Inferior parietal cortex (tissue), 1 donor: ENCODE data around the gene CRTAC1.

ENCODE experiments used
- DNase-seq: peaks from one replicate; pipeline ENCODE4 v3.0.0-alpha.2; 2016; ENCODE audit errors: extremely low spot score

CRTAC1 gene

GRCh38 chr10:97974526-97975525, 55.6 kb downstream of the CRTAC1 start:
- DNase-seq: peak; percentile 34

DNA sequence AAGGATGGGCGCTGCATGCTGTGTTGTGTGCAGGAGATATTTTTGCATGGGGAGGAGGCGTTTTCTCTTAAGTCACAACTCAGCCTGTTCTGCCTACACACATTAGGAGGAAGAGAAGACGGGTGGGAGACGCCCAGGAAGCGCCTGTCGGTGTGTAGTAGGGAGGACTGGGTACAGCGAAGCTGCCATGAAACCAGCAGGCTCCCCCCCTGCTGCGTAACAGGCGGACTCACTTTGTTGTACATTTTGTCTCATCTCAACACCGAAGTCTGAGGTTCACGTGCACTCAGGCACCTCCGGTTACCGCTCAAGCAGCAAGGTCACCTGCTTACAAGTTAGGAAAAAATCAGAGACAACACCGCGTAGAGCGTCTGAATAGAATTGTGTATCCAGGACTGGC, 56.3 kb downstream of the CRTAC1 start:
- DNase-seq: peak; percentile 43

GRCh38 chr10:97969538-97970079, 60.8 kb downstream of the CRTAC1 start:
- DNase-seq: no peak

DNA sequence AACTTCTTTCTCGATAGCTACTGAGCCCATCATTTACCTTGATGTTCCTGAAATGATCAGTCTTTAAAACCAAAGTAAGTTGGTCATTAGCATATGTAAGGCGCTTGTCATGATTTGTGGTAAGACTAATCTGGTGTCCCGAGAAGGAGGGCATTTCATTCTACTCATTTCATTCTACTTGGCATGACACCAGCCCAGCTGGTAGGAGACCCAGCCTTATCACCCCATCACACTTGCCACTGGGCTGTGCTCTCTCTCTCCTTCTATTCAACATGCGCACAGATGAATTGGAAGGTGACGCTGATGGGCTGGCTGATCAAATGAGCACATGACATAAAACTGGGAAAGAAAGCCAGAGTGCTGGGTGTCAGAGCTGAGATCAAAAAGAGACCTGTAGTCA, 65.7 kb downstream of the CRTAC1 start:
- no peak for DNase-seq

DNA sequence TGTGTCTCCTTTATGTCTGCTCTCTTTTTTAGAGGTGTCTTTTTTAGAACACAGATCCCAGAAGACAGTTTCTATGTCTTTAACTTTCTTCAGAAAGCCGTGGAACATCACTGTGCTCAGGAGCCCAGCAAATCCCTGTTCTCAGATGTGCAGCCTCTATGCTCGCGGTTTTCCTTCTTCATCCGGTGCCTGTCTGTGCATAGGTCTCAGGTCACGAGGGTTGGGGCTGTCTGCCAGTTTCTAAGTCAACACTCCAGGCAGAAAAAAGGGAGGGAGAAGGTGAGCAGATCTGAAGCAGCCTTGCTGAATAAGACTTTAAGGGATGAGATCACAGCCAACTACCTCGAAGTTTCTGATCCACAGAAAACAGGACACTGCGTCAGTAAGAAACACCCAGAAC, 68.5 kb downstream of the CRTAC1 start:
- DNase-seq: no peak

DNA sequence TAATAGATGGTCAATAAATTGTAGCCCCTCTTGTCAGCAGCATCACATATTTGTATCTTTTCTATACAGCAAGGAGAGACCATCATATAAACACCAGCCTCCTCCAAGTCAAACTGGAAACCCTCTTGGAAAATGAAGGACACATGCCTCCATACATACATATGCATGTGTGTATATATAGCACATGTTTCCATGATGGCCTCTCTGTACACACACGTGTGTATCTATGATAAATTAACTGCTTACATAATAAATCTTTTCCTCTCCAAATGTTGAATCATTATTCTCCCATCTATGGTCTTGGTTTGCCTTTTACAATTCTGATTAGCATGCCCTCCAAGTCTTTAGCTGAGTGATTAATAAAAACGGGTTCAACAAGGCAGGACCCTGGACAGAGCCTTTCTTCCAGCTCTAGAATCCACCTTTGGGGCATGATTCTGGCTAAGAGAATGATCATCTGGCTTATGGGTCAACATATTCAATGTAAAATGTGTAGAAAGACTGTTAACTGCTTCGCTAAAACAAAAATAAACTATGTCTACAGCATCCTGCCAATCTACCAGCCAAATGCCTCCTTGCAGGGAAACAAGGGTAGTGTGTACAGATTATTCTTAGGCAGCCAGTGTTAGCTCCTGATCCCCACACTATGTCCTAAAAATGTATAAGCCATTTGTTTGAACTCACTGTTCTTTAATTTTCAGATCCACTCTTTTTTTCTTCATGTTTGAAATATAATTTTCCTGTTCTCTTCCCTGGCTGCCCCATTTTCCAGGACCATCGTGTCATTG, 70.0 kb downstream of the CRTAC1 start:
- DNase-seq: no peak

DNA sequence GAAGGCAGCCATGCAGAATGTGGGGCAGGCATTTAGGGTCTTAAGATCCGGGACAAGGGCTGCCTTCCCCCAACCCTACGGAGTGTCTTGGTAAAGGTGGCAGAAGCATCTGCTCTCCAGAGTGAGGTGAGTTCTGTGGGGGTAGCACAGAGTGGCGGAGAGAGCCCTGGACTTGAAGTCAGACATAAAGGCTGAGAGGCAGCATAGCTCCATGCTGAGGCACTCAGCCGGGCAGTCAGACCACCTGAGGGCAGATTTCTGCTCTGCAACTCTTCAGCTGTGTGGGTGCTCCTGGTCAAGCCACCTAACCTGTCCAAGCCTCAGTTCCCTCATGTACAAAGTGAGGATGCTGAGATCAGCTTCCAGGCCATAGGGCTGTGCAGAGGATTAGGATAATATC, 81.0 kb downstream of the CRTAC1 start:
- DNase-seq: no peak

DNA sequence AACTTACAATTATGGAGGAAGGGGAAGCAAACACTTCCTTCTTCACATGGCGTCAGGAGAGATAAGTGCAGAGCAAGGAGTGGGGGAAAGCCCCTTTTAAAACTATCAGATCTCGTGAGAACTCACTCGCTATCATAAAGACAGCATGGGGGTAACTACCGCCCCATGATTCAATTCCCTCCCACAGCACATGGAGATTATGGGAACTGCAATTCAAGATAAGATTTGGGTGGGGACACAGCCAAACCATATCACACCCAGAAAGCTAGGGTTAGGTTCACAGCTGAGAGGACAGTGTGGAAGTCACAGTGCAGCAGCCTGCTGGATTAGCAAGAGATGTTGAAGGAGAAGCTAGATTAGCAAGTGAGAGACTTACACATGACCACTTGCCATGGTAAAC, 81.6 kb downstream of the CRTAC1 start:
- DNase-seq: no peak

GRCh38 chr10:97944772-97945171, 85.6 kb downstream of the CRTAC1 start:
- DNase-seq: no peak

GRCh38 chr10:97943294-97943693, 87.1 kb downstream of the CRTAC1 start:
- no peak for DNase-seq

DNA sequence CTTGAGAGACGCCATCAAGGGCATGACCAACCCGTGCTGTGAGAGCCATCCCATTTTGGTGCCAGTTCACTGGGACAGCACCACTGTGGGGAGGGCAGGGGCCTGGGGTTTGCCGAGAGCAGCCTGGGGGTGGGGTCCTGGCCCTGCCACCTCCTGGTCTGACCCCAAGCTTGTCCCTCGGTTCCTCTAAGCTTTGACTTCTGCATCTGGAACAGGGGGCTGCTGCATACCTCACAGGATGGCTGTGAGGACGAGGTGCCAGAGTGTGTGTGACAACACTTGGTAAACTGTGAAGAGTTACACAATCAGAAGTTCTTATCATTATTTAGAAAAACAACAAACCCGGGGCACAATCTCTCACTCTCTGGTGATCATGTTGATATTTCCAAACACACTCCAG, 89.9 kb downstream of the CRTAC1 start:
- no peak for DNase-seq

DNA sequence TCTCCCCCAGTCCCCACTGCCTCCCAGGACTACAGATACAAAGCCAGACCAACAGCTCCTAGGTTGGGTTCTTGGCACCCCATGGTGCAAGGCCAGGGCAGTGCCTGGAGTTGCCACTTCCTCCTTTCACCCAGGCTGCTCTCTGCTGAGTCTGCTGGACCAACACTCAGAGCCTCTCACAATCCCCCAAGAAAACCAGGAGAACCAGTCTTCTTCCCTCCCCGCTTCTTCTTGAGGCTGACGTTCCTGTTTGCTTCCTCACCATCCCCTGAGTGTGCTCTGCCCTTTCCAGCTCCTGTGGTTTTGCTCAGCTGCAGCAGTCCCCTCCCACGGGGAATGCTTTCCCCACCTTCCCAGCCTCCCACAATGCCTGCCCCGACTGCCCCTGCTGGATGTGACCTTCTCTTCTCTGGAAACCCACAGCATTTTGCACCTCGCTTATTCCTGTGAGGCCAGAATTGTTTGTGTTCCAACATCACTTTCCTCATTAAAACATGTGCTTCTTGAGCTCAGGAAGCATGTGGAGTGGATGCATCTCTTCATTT, 90.9 kb downstream of the CRTAC1 start:
- DNase-seq: no peak

DNA sequence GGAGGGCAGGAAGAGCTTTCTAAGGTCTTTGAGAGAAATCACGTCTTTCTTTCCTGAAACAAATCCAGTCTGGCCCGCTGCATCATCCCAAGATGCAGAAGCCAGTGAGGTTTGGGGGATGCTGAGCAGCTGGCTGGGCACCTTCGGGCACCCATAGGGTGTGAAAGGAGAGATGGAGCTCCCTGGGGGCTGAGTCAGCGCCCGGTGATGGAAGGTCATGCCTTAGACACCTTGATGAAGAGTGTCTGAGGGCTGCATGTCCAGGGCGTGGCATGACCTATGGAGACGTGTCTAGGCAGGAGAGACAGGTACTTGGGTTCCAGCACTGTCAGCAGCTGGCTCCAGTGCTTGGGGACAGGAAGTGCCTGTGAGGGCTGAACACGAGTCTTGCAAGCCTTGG, 92.5 kb downstream of the CRTAC1 start:
- no peak for DNase-seq

- no peak for DNase-seq
Observed at GRCh38 chr10:97937054-97937453, 93.4 kb downstream of the CRTAC1 start.

DNA sequence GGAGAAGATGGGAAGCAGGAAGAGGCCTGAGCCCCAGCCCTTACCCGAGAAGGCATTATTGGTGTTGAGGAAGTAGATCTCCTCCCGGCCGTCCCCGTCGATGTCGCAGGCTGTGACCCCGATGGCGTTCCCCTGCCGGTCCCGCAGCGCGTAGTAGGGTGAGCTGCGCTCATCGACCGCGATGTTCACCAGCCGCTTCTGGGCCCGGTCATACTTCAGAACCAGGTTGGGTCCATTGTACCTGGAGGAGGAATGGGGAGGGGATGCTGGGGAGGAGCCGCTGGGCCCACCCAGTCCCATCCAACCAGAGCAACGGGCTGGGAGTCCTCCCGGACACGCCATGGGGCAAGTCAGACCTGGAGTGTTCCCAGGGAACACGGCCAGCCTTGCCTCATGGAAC, 94.3 kb downstream of the CRTAC1 start:
- no peak for DNase-seq

DNA sequence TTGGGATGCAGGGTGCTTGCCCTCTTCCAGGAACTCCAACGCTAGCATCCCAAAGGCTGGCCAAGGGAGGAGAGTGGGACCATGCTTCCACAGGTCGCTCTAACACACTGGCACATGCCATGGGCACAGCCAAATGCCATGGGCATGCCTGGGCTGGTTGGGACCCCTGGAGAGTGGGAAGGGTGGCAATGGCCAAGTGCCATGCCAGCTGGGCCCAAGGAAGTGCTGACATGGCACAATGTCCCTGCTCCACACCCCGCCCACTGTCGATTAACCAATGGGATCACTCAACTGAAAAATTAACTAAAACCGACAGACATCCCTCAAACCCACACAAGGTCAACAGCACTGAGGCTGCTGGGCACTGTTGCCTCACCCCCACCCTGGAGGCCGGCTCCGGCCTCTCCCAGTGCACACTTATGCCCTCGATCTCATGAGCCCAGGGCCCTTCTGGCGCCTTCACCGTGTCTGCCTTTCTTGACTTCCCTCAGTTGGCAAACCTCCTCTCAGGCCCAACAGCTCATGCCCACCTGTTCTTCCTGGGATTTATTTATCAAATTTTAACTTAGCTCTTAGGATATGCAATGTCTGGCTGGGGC, 97.4 kb downstream of the CRTAC1 start:
- DNase-seq: no peak

GRCh38 chr10:97931041-97931440, 99.4 kb downstream of the CRTAC1 start:
- no peak for DNase-seq

- DNase-seq: no peak
Observed at GRCh38 chr10:97928897-97929296, 101.5 kb downstream of the CRTAC1 start.

DNA sequence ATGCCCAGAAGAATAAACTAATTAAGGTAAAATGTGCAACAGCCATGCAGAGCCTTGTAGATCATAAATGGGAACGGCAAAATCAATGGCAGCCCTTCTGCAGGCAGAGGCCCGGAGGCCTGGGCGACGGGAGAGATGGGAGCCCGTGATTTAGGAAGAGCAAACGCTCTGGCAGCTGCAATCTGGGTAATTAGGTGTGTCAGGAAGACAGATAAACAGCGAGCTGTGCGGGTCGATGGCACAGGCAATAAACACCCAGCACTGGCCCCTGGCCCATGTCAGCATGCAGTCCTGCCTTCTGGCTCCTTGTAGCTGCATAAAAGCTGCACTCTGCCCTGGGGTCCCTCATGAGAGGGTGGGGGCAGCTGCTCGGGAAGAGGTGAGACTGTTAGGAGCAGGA, 102.8 kb downstream of the CRTAC1 start:
- no peak for DNase-seq

DNA sequence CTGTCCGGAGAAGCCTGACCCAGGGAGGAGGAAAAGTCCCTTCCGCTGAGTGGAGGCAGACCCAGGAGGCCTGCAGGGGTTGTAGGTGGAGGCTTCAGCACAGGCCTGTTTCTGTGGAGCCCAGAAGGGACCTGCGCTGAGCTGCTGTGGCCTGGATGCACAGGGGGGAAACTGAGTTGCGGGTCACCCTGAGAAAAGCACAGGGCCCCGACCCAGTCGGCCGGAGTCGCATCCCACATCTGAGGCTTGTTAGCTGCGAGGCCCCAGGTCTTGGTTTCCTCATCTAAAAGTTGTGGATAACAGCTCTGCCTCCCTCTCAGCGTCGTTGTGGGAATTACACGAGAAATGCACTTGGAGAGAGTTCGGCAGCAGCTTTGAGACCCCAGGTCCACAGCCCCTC, 104.4 kb downstream of the CRTAC1 start:
- no peak for DNase-seq

- DNase-seq: no peak
Observed at GRCh38 chr10:97925308-97925938, 105.0 kb downstream of the CRTAC1 start.
